Hematopoietic multipotent progenitor cell treated with erythropoietin and hydrocortisone succinate and interleukin-3 and kit ligand, for 8 days (in vitro differentiated cells): ENCODE measurements around the gene OXSM.

Experiments
- DNase-seq: peaks from one replicate; pipeline ENCODE4 v3.0.0-alpha.2; 2015

OXSM gene

DNA sequence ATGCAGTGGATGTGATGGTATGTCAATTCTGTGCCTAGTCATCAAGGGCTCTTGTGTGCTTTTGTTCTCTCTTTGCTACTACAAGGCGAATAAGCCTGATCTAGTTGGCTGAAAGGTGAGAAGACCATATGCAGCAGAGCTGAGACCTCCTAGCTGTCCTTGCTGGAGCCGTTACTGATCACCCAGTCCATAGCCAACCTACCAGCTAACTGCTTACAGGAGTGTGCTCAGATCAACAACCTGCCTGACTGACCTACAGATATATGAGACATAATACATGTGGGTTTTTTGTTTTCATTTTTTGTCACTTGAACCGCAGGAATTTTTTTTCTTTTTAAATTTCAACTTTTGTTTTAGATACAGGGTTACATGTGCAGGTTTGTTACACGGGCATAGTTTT lies 22.8 kb downstream of the OXSM start:
- DNase-seq: no peak

GRCh38 chr3:25817107-25817506 lies 27.2 kb downstream of the OXSM start:
- DNase-seq: no peak

DNA sequence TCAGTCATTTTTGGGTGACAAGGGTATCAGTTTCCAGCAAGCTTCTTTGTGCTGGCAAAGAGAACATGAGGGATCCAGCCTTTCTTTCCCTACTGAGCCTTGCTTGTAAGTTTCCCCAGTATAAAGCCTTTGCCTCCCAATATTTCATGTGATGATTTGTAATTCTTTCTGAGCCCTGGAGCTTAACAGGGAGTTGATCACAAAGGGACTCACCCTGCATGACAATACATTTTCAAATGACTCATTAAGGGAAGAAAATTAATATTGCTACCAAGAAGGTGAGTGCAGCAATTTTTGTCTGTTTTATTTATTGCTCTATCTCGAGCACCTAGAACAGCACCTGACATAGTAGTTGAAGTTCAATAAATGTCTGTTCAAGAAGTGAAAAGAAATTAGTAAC lies 27.7 kb downstream of the OXSM start:
- DNase-seq: no peak

GRCh38 chr3:25818335-25818734 lies 28.4 kb downstream of the OXSM start:
- DNase-seq: no peak

GRCh38 chr3:25820366-25820765 lies 30.5 kb downstream of the OXSM start:
- no peak for DNase-seq

GRCh38 chr3:25820816-25821486 lies 31.1 kb downstream of the OXSM start:
- DNase-seq: no peak

DNA sequence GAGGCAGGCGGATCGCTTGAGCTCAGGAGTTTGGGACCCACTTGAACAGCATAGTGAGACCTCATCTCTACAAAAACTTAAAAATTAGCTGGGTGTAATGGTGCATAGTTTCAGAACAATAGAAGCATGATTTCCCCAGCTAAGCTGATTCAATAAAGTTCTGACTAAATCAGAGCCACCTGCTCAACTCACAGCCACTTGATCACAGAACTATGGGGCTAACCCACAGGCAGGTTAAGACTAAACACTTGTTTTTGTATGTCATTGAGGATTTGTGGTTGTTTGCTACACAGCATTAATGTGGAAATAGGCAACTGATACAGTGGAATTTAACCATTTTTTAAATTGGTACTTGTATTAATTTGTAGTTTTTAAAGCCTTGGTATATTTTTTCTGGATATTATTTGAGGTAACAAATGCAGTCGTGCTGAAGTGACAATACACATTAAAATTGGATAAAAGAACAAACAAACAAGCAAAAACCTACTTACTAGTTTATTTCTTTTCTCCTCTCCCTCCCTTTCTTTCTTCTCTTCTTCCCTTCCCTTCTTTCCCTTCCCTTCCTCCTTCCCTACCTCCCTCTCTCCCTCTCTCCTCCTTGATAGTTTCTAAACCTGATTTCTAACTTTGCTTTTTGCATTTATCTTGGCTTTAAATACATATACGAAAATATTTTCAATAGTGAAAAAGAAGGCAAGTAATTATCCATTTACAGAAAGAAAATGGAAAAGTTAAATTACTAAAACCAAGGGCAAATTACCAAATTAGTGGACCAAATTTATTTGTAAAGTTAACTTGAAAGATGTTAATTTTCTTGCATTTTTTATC lies 32.1 kb downstream of the OXSM start:
- no peak for DNase-seq

- DNase-seq: no peak
These were observed 33.4 kb downstream of the OXSM start for GRCh38 chr3:25823314-25823713.

DNA sequence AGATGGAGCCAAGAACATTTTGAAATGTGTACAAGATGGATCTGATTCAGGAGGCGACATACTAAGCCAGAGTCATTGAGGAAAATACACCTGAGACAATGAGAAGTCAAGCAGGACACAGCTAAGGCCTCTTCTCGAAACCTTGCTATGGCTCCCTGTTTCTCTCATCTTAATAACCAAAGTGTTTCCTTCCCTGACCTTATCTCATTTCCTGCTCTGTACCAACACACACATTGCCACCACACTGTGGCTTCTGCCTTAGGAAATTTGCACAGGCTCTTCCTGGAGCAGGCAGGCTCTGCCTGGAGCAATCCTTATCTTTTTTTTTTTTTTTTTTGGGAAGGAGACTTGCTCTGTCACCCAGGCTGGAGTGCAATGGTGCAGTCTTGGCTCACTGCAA lies 36.6 kb downstream of the OXSM start:
- no peak for DNase-seq

GRCh38 chr3:25830373-25831280 lies 40.7 kb downstream of the OXSM start:
- DNase-seq: no peak

DNA sequence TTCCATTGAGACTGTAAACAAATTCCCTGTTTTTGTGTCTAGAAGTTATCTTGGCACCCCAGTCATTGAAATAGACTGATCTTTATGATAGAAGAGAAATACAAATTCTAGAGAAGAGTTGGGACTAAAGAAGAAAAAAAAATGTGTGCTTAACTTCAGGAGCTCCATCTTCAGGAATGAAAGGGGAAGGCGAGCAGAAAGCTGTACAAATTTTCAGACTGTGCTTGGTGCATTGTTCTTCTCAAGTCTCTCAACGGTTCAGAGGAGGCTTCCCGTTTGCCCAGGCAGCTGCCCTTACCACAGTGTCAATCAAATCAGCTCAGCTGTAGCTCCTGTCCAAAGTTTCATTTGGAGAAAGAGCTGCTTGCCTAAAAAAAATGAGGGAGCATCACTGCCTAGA lies 41.7 kb downstream of the OXSM start:
- DNase-seq: peak; percentile 13

- DNase-seq: no peak
These were observed 44.5 kb downstream of the OXSM start for GRCh38 chr3:25834346-25834745.

DNA sequence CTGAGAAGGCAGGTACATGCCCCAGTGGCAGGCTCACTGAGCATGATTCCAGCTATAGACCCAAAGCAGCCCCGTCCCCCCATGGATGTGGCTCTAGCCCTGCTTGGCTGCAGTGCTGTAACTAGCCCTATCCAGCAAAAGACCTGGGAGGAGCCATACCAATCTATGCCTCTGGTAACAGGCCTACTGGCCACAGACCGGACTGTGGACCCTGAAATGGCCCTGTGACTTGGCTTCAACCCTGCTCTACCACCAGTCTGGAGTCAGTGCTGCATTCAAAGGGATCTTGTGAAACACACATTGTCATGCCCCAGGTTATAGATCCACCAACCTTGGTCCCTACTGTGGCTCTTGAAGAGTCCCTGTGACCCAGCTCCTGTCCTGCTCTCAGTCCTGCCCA lies 46.7 kb downstream of the OXSM start:
- no peak for DNase-seq

DNA sequence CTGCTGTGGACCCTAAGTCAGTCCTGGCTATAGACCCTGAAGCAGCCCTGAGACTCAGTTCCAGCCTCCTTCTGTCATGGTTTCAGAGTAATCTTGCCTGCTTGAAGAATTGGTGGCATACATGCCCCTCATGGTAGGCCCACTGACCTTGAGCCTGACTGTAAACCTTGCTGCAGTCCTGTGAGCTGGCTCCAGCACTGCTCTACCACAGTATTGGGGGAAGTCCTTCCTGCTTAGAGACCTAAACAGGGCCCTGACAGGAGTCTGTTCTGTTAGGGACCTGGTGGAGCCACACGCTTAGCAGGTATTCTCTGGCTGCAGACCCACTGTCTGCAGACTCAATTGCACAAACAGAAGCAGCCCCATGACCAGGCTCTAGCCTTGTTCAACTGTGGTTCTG lies 47.1 kb downstream of the OXSM start:
- DNase-seq: no peak

DNA sequence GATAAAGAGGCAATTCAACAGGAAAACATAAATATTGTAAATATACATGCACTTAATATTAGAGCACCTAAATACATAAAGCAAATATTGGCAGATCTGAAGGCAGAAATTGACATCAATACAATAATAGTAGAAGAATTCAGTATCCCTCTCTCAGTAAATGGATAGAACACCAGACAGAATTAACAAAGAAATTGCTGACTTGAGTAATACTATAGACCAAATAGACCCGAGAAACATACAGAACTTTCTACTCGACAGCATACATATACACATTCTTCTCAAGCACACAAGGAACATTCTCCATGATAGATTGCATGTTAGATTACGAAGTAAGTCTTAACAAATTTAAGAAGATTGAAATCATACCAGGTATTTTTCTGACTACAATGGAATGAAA lies 50.2 kb downstream of the OXSM start:
- DNase-seq: no peak

DNA sequence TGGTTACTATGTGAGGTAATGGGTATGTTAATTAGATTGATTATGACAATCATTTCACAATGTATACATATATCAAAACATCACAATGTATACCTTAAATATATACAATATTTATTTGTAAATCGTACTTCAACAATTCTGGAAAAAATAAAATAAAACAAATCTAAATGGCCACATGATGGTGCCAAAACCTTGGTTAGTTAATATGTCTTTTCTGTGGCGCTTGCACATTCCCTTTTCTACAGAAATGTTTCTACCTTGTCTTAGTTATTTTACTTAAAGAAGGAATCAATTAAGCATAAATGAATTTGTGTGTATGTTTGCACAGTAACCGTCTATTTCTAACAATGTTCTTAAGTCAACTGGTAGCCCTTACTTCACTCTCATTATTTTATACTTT lies 53.4 kb downstream of the OXSM start:
- DNase-seq: no peak
